HepG2 (cell line): ENCODE data around the gene DCP2. TPM values are rescaled to one million over a fixed set of nuclear protein-coding genes. Genes with fewer than 3 reads are reported as not detected.

Experiments
- ARNTL ChIP-seq: sonication (generic); formaldehyde crosslinking; IDR thresholded peaks from 2 replicates; pipeline ENCODE4 v1.4.0; 2020; ENCODE audit warnings: mild to moderate bottlenecking, missing genetic modification reagents
- ATF3 ChIP-seq: sonication (generic); formaldehyde crosslinking; IDR thresholded peaks from 2 replicates; pipeline ENCODE4 v1.4.0; 2020; ENCODE audit warnings: missing genetic modification reagents
- JDP2 ChIP-seq: sonication (generic); formaldehyde crosslinking; IDR thresholded peaks from 2 replicates; pipeline ENCODE4 v1.8.1; 2022; ENCODE audit warnings: missing genetic modification reagents, borderline replicate concordance
- MED8 ChIP-seq: sonication (generic); formaldehyde crosslinking; IDR thresholded peaks from 2 replicates; pipeline ENCODE4 v1.8.1; 2023; ENCODE audit warnings: mild to moderate bottlenecking, missing genetic modification reagents; ENCODE audit not compliant: insufficient replicate concordance
- NFAT5 ChIP-seq: sonication (generic); formaldehyde crosslinking; IDR thresholded peaks from 2 replicates; pipeline ENCODE4 v1.4.0; 2020; ENCODE audit warnings: missing genetic modification reagents
- NR2F2 ChIP-seq: IDR thresholded peaks from 2 replicates; pipeline ENCODE4 v1.6.1; 2012; ENCODE audit warnings: low read depth, inconsistent platforms, borderline replicate concordance
- SALL2 ChIP-seq: sonication (generic); formaldehyde crosslinking; IDR thresholded peaks from 2 replicates; pipeline ENCODE4 v1.8.1; 2023; ENCODE audit warnings: mild to moderate bottlenecking, missing genetic modification reagents, inconsistent platforms
- ZNF18 ChIP-seq: sonication (generic); formaldehyde crosslinking; IDR thresholded peaks from 2 replicates; pipeline ENCODE4 v1.8.0; 2022; ENCODE audit warnings: mild to moderate bottlenecking, missing genetic modification reagents; ENCODE audit not compliant: insufficient replicate concordance
- ZNF331 ChIP-seq: sonication (generic); formaldehyde crosslinking; IDR thresholded peaks from 2 replicates; pipeline ENCODE4 v1.4.0; 2020; ENCODE audit warnings: missing genetic modification reagents
- ZNF431 ChIP-seq: sonication (generic); formaldehyde crosslinking; IDR thresholded peaks from 2 replicates; pipeline ENCODE4 v1.9.0; 2022; ENCODE audit warnings: missing genetic modification reagents, low read depth, mild to moderate bottlenecking, borderline replicate concordance
- ZNF609 ChIP-seq: sonication (generic); formaldehyde crosslinking; IDR thresholded peaks from 2 replicates; pipeline ENCODE4 v1.4.0; 2020; ENCODE audit warnings: mild to moderate bottlenecking, missing genetic modification reagents, borderline replicate concordance
- ZNF720 ChIP-seq: sonication (generic); formaldehyde crosslinking; IDR thresholded peaks from 2 replicates; pipeline ENCODE4 v1.4.0; 2020; ENCODE audit warnings: missing genetic modification reagents
- ZNF800 ChIP-seq: sonication (generic); formaldehyde crosslinking; IDR thresholded peaks from 2 replicates; pipeline ENCODE4 v1.4.0; 2020; ENCODE audit warnings: missing genetic modification reagents
- polyA plus RNA-seq, 8 experiments: library from polyadenylated mRNA; depleted of rRNA in 3 of 8; stranded (reverse) in 7 of 8; unstranded in 1 of 8; fragments of >200 nt; fragmentation: Illumina TruSeq in 4 of 8; extraction: Trizol in 4 of 8; gene quantifications; 2 replicates each; pipeline versions ENCODE4 v1.2.1 to v1.2.3, GENCODE V29; 2011 to 2016; ENCODE audit warnings: low read depth in 4 of 8, missing spikeins in 1 of 8, mixed read lengths in 1 of 8; ENCODE audit not compliant: insufficient read depth in 1 of 8
- total RNA-seq, 5 experiments: library from RNA; depleted of rRNA; stranded (reverse); fragments of >200 nt; fragmentation: Illumina TruSeq; extraction: Trizol; gene quantifications; 2 replicates each; pipeline ENCODE4 v1.2.3, GENCODE V29; 2016; ENCODE audit warnings: low read depth in 1 of 5

The DCP2 gene
- total and polyA plus RNA-seq, 2 of the 13 experiments (the other 11 are each of a cell fraction or from before 2014, with no cell fraction given) = 16.2 to 63.4 TPM

DNA sequence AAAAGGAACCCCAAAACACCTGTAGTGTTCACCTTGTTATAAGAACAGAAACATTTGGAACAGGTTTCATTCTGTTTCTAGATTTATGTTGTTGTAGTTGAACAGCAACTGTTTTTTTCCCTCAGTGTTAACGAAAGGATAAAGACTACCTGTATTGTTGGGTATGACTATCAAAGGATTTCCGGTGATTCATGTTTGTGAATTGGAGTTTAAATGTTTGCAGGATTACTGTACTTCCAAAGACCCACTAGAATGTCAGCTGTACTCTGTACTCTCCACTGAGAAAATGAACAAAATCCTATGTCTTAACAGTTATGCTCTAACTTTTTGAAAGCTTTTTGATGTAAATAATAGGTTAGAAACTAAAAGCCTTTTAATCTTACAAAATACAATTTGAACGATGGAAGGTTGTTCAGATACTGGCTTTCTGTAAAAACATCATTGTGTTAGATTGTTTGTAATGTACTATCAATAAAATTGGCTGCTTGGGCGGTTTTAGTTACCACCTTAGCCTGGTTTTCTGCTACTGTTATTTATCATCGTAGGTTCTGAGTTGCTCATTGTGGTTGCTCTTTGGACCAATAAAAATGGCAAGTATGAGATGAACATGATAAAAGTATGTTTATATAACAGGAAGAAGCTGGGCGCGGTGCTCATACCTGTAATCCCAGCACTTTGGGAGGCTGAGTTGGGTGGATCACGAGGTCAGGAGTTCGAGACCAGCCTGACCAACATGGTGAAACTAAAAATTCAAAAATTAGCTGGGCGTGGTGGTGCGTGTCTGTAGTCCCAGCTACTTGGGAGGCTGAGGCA is 44.1 kb downstream of the DCP2 start (continued):
- TF ChIP-seq NFAT5 (CRISPR knock-in tag) (no peak), MED8 (no peak), ZNF609 (CRISPR knock-in tag) (peak; percentile 54; the same call in 1 of the 2 replicates), JDP2 (CRISPR knock-in tag) (no peak), ZNF18 (CRISPR knock-in tag) (peak; percentile 44), ZNF800 (CRISPR knock-in tag) (peak; percentile 77; the same call in 1 of the 2 replicates), NR2F2 (0 out of 2 replicates have a peak, but pooled peaks have one; percentile 47), ZNF720 (CRISPR knock-in tag) (no peak), ARNTL (CRISPR knock-in tag) (no peak), SALL2 (CRISPR knock-in tag) (no peak), ZNF431 (CRISPR knock-in tag) (no peak), ATF3 (CRISPR knock-in tag) (peak; percentile 50; the same call in 1 of the 2 replicates), ZNF331 (peak; percentile 3; the same call in 1 of the 2 replicates)
